Memory B cell (primary cell): Measurements from ENCODE around the gene MTNR1B.

Experiments
- ATAC-seq: fragments of 150-1000 bp; cut with Tn5 transposase; 2 replicates; pipeline ENCODE4 v1.10.0; 2021; ENCODE audit warnings: low read depth, mild to moderate bottlenecking, moderate library complexity
- DNase-seq, 2 donors: peaks; one replicate each; pipeline ENCODE4 v3.0.0; 2022; ENCODE audit warnings: low spot score in 2 of 2
- H3K27ac Mint-ChIP-seq: one replicate; pipeline ENCODE4 v1.8.0; 2022; ENCODE audit warnings: mild to moderate bottlenecking, moderate library complexity, mixed read lengths
- H3K27me3 Mint-ChIP-seq: one replicate; pipeline ENCODE4 v1.8.0; 2022; ENCODE audit warnings: mixed read lengths
- H3K36me3 Mint-ChIP-seq: one replicate; pipeline ENCODE4 v1.8.0; 2022; ENCODE audit warnings: mild to moderate bottlenecking, mixed read lengths
- H3K4me1 Mint-ChIP-seq: one replicate; pipeline ENCODE4 v1.8.0; 2022; ENCODE audit warnings: mixed read lengths
- H3K4me3 Mint-ChIP-seq: one replicate; pipeline ENCODE4 v1.8.0; 2022; ENCODE audit warnings: mild to moderate bottlenecking, moderate library complexity, mixed read lengths
- H3K9me3 Mint-ChIP-seq: one replicate; pipeline ENCODE4 v1.8.0; 2022; ENCODE audit warnings: mixed read lengths

The MTNR1B gene

DNA sequence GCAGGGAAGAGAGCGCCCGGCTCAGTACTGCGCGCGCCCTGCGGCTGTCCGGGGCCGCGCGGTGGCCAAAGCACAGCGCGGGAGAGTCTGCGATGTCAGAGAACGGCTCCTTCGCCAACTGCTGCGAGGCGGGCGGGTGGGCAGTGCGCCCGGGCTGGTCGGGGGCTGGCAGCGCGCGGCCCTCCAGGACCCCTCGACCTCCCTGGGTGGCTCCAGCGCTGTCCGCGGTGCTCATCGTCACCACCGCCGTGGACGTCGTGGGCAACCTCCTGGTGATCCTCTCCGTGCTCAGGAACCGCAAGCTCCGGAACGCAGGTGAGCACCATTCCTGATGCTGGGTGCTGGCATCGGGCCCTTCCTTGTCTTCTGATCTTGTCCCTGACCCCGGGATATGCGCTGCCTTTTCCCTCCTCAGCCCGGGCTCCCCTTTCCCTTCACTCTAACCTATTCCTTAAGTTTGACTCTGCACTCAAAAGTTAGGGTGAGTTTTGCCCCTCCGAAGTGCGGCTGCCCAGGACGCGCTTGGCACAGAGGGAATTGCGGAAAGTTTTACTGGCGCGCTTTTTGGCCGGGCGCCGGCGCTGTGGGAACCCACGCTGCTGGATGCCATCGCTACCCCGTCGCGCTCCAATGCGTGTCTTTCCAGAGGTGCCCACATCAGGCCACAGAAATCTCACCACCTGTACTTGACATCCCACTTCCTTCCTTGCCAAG is at the start of gene MTNR1B:
MTNR1B (plus strand) TSS at position 18 of the 714 bp plus-strand sequence; CDS start at position 93, 75 bp downstream.
- Mint-ChIP-seq H3K27me3 (peaks cover 5% of the 10 kb centered on the region), H3K4me1 (no peaks in the 10 kb centered on the region), H3K36me3 (no peaks in the 10 kb centered on the region), H3K9me3 (peaks cover 1% of the 10 kb centered on the region), H3K4me3 (no peak within 1 kb of the TSS), H3K27ac (no peak within 1 kb of the TSS)
- no peak for DNase-seq
- no peak for ATAC-seq

- Mint-ChIP-seq H3K4me1 (no peaks in the 10 kb centered on the region), H3K4me3 (no peak overlapping the region), H3K27ac (no peak overlapping the region), H3K9me3 (peaks cover 10% of the 10 kb centered on the region), H3K27me3 (no peaks in the 10 kb centered on the region), H3K36me3 (no peaks in the 10 kb centered on the region)
- no peak for ATAC-seq
- no peak for DNase-seq
Measured at GRCh38 chr11:92920331-92920730, 49.1 kb upstream of the MTNR1B start.

- Mint-ChIP-seq H3K27ac (no peak overlapping the region), H3K27me3 (no peaks in the 10 kb centered on the region), H3K4me1 (no peaks in the 10 kb centered on the region), H3K9me3 (peaks cover 17% of the 10 kb centered on the region), H3K36me3 (no peaks in the 10 kb centered on the region), H3K4me3 (no peak overlapping the region)
- ATAC-seq, result no peak
- no peak for DNase-seq
Measured at GRCh38 chr11:92922731-92923130, 46.7 kb upstream of the MTNR1B start.

DNA sequence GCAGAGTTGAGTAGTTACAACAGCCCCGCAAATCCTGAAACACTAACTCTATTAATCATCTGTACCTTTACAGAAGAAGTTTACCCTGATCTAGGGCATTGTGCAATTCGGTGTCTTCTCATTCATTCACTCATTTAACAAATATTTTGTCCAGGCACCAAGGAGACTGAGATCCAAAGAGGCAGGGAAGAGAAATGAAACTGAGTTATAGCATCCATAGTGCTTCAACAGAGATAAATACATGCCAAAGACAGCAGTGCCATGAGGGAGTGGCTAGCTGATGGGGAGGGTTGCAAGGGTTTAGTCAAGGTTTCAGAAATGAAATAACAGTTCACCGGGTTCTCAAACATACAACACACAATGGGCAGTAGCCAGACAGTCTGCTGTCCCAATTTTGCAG is 40.2 kb upstream of the MTNR1B start:
- peaks cover 1% of the 10 kb centered on the region for H3K27me3 Mint-ChIP-seq
- H3K4me3 Mint-ChIP-seq, result no peak overlapping the region
- peaks cover 14% of the 10 kb centered on the region for H3K9me3 Mint-ChIP-seq
- DNase-seq (no peak), ATAC-seq (no peak)
- no peaks in the 10 kb centered on the region for H3K4me1 Mint-ChIP-seq
- H3K27ac Mint-ChIP-seq, result no peak overlapping the region
- H3K36me3 Mint-ChIP-seq, result no peaks in the 10 kb centered on the region

DNA sequence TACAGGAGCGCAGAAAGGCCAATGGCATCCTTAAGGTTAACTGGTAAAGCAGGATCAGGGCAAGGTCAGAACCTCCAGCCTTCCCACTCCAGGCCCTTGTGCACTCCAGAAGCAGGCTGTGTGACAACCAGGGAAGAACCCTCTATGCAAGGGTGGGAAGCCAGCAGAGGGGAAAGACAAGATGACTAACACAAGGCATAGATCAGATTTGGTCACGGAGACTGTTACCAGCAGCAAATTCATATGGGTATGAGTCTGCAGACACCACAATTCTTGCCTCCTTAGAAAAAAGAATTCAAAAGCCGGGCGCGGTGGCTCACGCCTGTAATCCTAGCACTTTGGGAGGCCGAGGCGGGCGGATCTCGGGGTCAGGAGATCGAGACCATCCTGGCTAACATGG is 39.8 kb upstream of the MTNR1B start:
- no peak overlapping the region for H3K4me3 Mint-ChIP-seq
- H3K9me3 Mint-ChIP-seq, result peaks cover 10% of the 10 kb centered on the region
- peaks cover 1% of the 10 kb centered on the region for H3K27me3 Mint-ChIP-seq
- ATAC-seq (no peak), DNase-seq (no peak)
- no peaks in the 10 kb centered on the region for H3K4me1 Mint-ChIP-seq
- no peak overlapping the region for H3K27ac Mint-ChIP-seq
- no peaks in the 10 kb centered on the region for H3K36me3 Mint-ChIP-seq

DNA sequence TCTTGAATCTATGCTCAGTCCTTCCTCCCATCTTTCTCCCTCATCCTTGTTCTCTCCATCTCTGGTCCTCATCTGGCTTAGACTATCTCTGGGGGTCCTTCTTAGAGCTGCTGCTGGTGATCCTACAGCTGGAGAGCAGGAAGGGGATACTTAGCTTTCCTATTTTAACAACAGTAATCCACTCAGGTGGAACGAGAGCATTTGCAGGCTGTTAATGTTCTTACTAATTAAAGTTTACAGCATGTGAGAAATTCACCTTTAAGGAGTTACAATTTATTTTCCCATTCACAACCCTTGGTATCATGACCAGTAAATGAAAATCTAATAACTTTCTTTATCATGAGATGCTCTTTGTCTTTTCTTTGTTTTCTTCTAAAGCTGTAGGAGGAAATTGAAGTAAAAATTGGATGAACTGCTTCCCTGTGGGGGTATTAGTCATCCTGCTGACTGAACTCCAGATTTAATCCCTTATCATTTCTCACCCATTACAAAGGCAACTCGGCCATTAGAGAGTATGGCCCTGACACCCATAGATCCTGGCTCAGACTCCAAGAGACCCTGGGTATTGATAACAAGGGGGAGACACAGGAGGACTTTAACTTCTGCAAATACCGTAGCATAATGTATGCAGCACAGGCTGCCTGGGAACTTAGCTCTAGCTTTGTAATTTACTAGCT is 37.6 kb upstream of the MTNR1B start:
- H3K27me3 Mint-ChIP-seq, result peaks cover 1% of the 10 kb centered on the region
- no peak overlapping the region for H3K4me3 Mint-ChIP-seq
- DNase-seq (no peak), ATAC-seq (no peak)
- no peaks in the 10 kb centered on the region for H3K36me3 Mint-ChIP-seq
- no peaks in the 10 kb centered on the region for H3K4me1 Mint-ChIP-seq
- H3K9me3 Mint-ChIP-seq, result peaks cover 2% of the 10 kb centered on the region
- H3K27ac Mint-ChIP-seq, result no peak overlapping the region

DNA sequence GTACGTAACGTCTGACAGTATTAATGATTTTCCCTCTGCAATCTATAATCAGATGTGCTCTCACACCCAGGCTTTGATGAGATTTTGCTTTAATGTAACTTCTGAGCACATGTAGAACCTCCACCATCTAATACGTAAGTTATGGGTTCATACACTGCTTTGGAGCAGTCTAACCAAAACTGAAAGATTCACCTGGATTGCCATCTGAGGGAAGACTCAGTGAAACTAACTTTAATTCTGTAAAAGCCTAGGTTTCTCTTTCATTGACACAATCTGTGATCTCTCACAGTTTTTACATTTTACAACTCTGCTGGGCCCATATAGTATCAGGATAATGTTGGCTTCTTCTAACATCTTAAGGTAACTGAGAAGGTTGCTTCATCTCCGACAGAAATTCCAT is 30.1 kb upstream of the MTNR1B start:
- peaks cover 4% of the 10 kb centered on the region for H3K27me3 Mint-ChIP-seq
- no peaks in the 10 kb centered on the region for H3K9me3 Mint-ChIP-seq
- H3K4me1 Mint-ChIP-seq, result peaks cover 3% of the 10 kb centered on the region
- H3K27ac Mint-ChIP-seq, result no peak overlapping the region
- H3K4me3 Mint-ChIP-seq, result no peak overlapping the region
- H3K36me3 Mint-ChIP-seq, result no peaks in the 10 kb centered on the region
- no peak for ATAC-seq
- DNase-seq, result no peak

DNA sequence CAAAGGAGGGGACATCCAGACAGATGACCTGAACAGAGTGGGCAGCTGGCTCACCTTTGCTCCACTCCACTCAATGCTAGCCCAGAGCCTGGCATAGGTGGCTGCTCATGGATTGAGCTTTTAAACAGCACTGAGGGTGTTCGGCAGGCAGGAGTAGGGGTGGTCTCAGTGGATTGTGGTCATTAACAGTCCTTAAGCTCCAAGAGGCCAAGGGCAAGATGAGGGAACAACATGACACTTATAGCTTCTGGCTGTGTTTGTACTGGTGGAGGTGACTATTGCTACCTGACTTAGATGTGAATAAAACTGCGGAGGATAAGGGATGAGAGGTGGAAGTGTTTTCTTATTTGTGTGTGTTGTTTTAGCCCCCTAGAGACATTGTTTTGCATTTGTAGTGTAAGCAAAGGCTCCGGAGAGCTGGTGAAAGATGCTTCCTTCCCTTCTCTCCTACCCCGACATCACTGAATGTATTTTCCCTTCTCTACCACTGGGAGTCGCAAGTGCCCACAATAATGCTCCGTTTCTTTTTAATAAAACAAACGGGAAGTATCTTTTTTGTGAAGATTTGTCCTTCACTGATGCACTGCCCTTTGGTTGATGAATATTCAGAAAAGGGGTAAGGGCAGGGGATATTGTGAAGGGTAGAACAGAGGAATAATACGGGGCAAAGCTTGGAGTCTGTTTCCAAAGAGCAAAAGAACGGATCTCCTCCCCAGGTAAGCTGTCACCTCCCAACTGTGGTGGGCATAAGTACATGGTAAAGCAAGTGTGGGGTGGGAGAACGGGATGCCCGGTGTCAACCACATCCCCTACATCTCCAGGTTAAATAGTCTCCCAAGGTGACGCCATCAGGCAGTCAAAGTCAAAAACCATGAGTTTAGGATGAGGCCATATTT is 27.5 kb upstream of the MTNR1B start:
- peaks cover 3% of the 10 kb centered on the region for H3K4me1 Mint-ChIP-seq
- no peak overlapping the region for H3K27ac Mint-ChIP-seq
- H3K4me3 Mint-ChIP-seq, result no peak overlapping the region
- DNase-seq, result no peak
- H3K27me3 Mint-ChIP-seq, result peaks cover 4% of the 10 kb centered on the region
- no peaks in the 10 kb centered on the region for H3K36me3 Mint-ChIP-seq
- peaks cover 6% of the 10 kb centered on the region for H3K9me3 Mint-ChIP-seq
- ATAC-seq, result no peak

GRCh38 chr11:92946707-92947106 is 22.7 kb upstream of the MTNR1B start:
- Mint-ChIP-seq H3K9me3 (peaks cover 23% of the 10 kb centered on the region), H3K4me1 (peaks cover 3% of the 10 kb centered on the region), H3K4me3 (no peak overlapping the region), H3K36me3 (peaks cover 5% of the 10 kb centered on the region), H3K27ac (no peak overlapping the region), H3K27me3 (peaks cover 5% of the 10 kb centered on the region)
- DNase-seq, result no peak
- no peak for ATAC-seq

DNA sequence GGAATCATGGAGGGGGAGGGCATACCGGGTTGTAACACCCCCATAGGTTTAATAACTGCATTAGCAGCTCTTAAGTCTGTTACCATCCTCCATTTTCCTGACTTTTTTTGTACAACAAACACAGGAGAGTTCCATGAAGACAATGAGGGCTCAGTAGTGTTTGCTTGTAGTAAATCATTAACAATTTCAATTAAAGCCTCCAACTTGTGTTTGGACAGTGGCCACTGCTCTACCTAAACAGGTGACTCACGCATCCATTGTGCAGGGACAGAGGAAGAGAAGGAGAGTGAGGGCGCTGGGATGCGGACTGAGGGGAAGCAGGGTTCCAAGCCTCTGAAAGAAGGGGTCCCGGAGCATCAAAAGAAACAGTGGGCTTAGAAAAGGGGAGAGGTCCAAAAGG is 21.3 kb upstream of the MTNR1B start:
- ATAC-seq, result no peak

GRCh38 chr11:92954003-92954402 is 15.4 kb upstream of the MTNR1B start:
- ATAC-seq, result no peak
- no peak for DNase-seq
- Mint-ChIP-seq H3K9me3 (peaks cover 8% of the 10 kb centered on the region), H3K36me3 (peaks cover 3% of the 10 kb centered on the region), H3K27me3 (no peaks in the 10 kb centered on the region), H3K4me1 (no peaks in the 10 kb centered on the region), H3K27ac (no peak overlapping the region), H3K4me3 (no peak overlapping the region)

More for the DNA sequence above, 21.3 kb upstream of the MTNR1B start:
- Mint-ChIP-seq H3K4me3 (no peak overlapping the region), H3K36me3 (peaks cover 5% of the 10 kb centered on the region), H3K27me3 (peaks cover 1% of the 10 kb centered on the region), H3K4me1 (no peaks in the 10 kb centered on the region), H3K9me3 (peaks cover 23% of the 10 kb centered on the region), H3K27ac (no peak overlapping the region)
- no peak for DNase-seq

- DNase-seq (no peak), ATAC-seq (no peak)
- Mint-ChIP-seq H3K27ac (no peak overlapping the region), H3K9me3 (peaks cover under 1% of the 10 kb centered on the region), H3K27me3 (no peaks in the 10 kb centered on the region), H3K4me1 (no peaks in the 10 kb centered on the region), H3K4me3 (no peak overlapping the region), H3K36me3 (no peaks in the 10 kb centered on the region)
Measured at GRCh38 chr11:92955860-92956259, 13.6 kb upstream of the MTNR1B start.

DNA sequence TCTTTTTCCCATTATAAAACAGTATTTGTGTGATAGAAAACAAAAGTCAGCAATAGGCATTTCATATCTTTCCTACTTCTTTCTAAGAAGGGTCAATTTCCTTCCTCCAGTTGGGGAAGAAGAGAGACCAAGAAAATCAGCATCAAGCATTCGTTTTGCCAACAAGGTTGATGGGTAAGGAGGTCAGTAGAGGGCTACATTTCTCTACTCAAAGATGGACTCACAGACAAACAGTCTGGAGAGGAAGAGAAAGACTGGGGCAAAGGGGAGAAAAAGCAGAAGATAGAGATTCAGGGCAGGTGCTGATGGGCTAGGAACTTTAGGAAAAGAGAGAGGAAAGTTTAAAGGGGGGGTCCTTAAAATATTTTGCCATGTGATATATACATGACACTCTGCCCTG is 8.6 kb upstream of the MTNR1B start:
- Mint-ChIP-seq H3K9me3 (no peaks in the 10 kb centered on the region), H3K27ac (no peak overlapping the region), H3K4me1 (no peaks in the 10 kb centered on the region), H3K27me3 (no peaks in the 10 kb centered on the region), H3K36me3 (no peaks in the 10 kb centered on the region), H3K4me3 (no peak overlapping the region)
- ATAC-seq (no peak), DNase-seq (no peak)

DNA sequence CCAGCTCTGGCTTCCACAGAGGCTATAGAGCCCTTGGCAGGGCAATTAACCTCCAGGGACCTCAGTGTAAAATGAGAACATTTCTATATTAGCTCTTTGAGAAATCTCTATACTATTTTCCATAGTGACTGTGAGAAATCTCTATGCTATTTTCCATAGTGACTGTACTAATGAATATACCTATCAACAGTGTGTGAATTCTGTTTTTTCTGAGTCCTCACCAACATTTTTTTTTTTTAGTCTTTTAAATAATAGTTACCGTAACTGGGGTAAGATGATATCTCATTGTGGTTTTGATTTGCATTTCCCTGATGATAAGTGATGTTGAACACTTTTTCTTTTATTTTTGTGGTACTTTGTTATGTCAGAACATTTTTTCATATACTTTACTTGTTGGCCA is 7.0 kb upstream of the MTNR1B start:
- no peak overlapping the region for H3K27ac Mint-ChIP-seq
- H3K4me3 Mint-ChIP-seq, result no peak overlapping the region
- H3K9me3 Mint-ChIP-seq, result no peaks in the 10 kb centered on the region
- DNase-seq (no peak), ATAC-seq (no peak)
- no peaks in the 10 kb centered on the region for H3K27me3 Mint-ChIP-seq
- H3K36me3 Mint-ChIP-seq, result no peaks in the 10 kb centered on the region
- H3K4me1 Mint-ChIP-seq, result no peaks in the 10 kb centered on the region
